Measurements from ENCODE around the gene RWDD2A. TPM values are rescaled to one million over a fixed set of nuclear protein-coding genes. Genes with fewer than 3 reads are reported as not detected.

Gene RWDD2A
- total and polyA plus RNA-seq, 9 of the 15 experiments (the other 6 are each of a cell fraction or from before 2014, with no cell fraction given): 1.6 to 4.7 (median 2.1) TPM

- no peak for TF ChIP-seq NCOA6 (IDR thresholded peaks at IDR 0.05)
- no peak for TF ChIP-seq ZBTB8A (IDR thresholded peaks at IDR 0.05; ENCODE audit: partially characterized antibody)
- no peak for TF ChIP-seq SMARCA4 (IDR thresholded peaks at IDR 0.05)
Measured at GRCh38 chr6:83169511-83169910, 23.6 kb upstream of the RWDD2A start (continued).

- no peaks in the 10 kb centered on the region for H3K9me3 ChIP-seq (replicated peaks; ENCODE audit: control insufficient read depth, insufficient read depth, low read depth, low read length)
- BruUV-seq (replicated peaks): no TSS peak
- TF ChIP-seq NRF1 (conservative IDR thresholded peaks at IDR 0.05 in 1 of 2, IDR thresholded peaks at IDR 0.05 in 1 of 2) (no peak), WHSC1 (IDR thresholded peaks at IDR 0.05; ENCODE audit: low read length) (peak; percentile 23)
- CTCF ChIA-PET (ENCODE audit: low intra/inter-chr PET ratio): no interaction called here
- 94% methylated on average over 4 of the region's 4 CpGs for WGBS (ENCODE audit: insufficient coverage, low coverage, missing lambda C conversion rate)
- H3K4me3 ChIP-seq: no peak overlapping the region
- DNase-seq (ENCODE audit: extremely low read depth in 1 of 4, low spot score in 3 of 4): no peak
- intact Hi-C loops (cut with micrococcal nuclease) (no loop called here), in situ Hi-C loops (cut with MboI) (loop anchor here (25.0 kb wide), 1 partner anchor 939 kb away; the partner anchor contains the start of gene IBTK)
- peaks cover 0 to 3% of the 10 kb centered on the region in 2 experiments; a peak in 2 of 5 replicates for H3K4me1 ChIP-seq (replicated peaks in 1 of 2; ENCODE audit: control insufficient read depth in 2 of 2, insufficient read depth in 2 of 2, low read length in 2 of 2)
- POLR2A ChIA-PET: interaction anchor here (0.8 to 0.9 kb wide), 2 partner anchors 10 to 21 kb away, joined by 3 to 4 read pairs; no protein-coding TSS in a partner anchor
- FAIRE-seq: no peak
- H4K20me1 ChIP-seq (replicated peaks; ENCODE audit: control insufficient read depth, insufficient read depth, low read length): no peaks in the 10 kb centered on the region
- H3K27ac ChIP-seq (ENCODE audit: extremely low read depth, low read depth, low read length): no peak overlapping the region
- no peak for ATAC-seq
- peaks cover 88% of the 10 kb centered on the region for H3K36me3 ChIP-seq (ENCODE audit: control insufficient read depth, insufficient read depth, low read length)
- H3K9me1 ChIP-seq (ENCODE audit: control insufficient read depth, insufficient read depth, low read length): no peaks in the 10 kb centered on the region
- H3K4me2 ChIP-seq (ENCODE audit: insufficient read depth, low read length): no peak overlapping the region
- H3K79me2 ChIP-seq (ENCODE audit: control insufficient read depth, insufficient read depth, low read length): no peaks in the 10 kb centered on the region
- no peaks in the 10 kb centered on the region for H3K27me3 ChIP-seq (ENCODE audit: control insufficient read depth in 2 of 2, insufficient read depth in 2 of 2, low read length in 2 of 2)
- no peak overlapping the region for H2AFZ ChIP-seq (ENCODE audit: low read depth, low read length)
- H3K9ac ChIP-seq (ENCODE audit: insufficient read depth in 1 of 2, low read depth in 2 of 2, low read length in 2 of 2): no peak overlapping the region
Measured at GRCh38 chr6:83176246-83176645, 16.9 kb upstream of the RWDD2A start.

Measured in K562 (cell line).